Stimulated activated naive CD8-positive, alpha-beta T cell treated with anti-CD3 and anti-CD28 coated beads, Interleukin-15, amount 100 ng/mL, for 72 hours (primary cell): ENCODE data around the gene OXTR.
"Not testable (repeated sequence)": the region's sequence is repeated elsewhere in the genome, so short reads cannot be mapped to it uniquely, and the experiment has no call there.

ENCODE experiments used
- ATAC-seq: fragments of 150-1000 bp; cut with Tn5 transposase; 2 replicates; pipeline ENCODE4 v1.10.0; 2021; ENCODE audit warnings: mild to moderate bottlenecking, moderate library complexity
- DNase-seq, 2 donors: peaks; one replicate each; pipeline ENCODE4 v3.0.0; 2021 to 2022
- H3K27ac Mint-ChIP-seq, 2 donors: one replicate each; pipeline ENCODE4 v1.8.0; 2022; ENCODE audit warnings: mild to moderate bottlenecking in 2 of 2, mixed read lengths in 2 of 2, moderate library complexity in 2 of 2
- H3K27me3 Mint-ChIP-seq: one replicate; pipeline ENCODE4 v1.8.0; 2022; ENCODE audit warnings: mixed read lengths
- H3K4me1 Mint-ChIP-seq: one replicate; pipeline ENCODE4 v1.8.0; 2022; ENCODE audit warnings: mild to moderate bottlenecking, mixed read lengths
- H3K4me3 Mint-ChIP-seq, 2 donors: one replicate each; pipeline ENCODE4 v1.8.0; 2022; ENCODE audit warnings: mild to moderate bottlenecking in 2 of 2, mixed read lengths in 2 of 2, moderate library complexity in 1 of 2
- H3K9me3 Mint-ChIP-seq, 2 donors: one replicate each; pipeline ENCODE4 v1.8.0; 2022; ENCODE audit warnings: mixed read lengths in 2 of 2

OXTR gene

DNA sequence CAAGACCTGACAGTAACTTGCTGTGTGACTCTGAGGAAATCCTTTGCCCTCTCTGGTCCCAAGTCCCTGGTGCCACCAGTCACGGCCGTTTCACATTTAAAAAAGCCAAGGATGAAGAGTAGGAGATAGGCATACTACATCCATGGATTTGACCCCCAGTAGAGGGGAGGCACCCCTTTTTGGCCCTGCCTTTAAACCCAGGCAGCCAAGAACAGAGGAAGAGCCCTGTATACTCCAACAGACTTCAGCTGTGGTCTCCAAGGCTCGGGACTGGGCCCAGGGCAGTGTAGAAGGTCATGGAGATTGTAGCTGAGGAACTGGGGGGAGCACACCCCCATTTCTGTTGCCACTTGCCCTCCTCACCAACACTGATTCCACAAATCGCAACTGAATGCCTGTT is 32.1 kb downstream of the OXTR start:
- Mint-ChIP-seq H3K4me3 (no peak overlapping the region), H3K27ac (no peak overlapping the region), H3K9me3 (no peaks in the 10 kb centered on the region), H3K27me3 (peaks cover 18% of the 10 kb centered on the region), H3K4me1 (peaks cover 6% of the 10 kb centered on the region)
- ATAC-seq: no peak
- DNase-seq: no peak

DNA sequence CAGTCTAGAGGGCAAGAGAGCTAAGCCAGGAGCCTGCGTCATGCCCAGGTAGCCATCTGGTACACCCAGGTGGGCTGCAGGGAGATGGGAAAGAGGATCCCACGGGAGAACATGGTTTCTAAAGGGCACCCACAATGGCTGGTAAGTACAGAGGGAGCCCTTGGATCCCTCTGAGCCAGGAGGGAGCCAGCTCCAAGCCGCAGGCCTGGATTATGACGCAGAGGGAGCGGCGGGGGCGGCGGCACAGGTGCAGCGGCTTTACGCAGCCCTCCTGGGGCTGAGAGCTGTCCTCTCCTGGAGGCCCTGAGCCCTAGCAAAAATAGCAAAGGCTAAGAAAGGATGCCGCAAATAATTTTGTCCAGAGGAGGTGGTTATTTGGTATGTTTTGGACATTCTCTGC is 33.0 kb downstream of the OXTR start:
- ATAC-seq (no peak), DNase-seq (no peak)
- peaks cover 10% of the 10 kb centered on the region for H3K27me3 Mint-ChIP-seq
- H3K4me3 Mint-ChIP-seq: no peak overlapping the region
- no peaks in the 10 kb centered on the region for H3K9me3 Mint-ChIP-seq
- peaks cover 6% of the 10 kb centered on the region for H3K4me1 Mint-ChIP-seq
- H3K27ac Mint-ChIP-seq: peak overlapping the region in 1 of 2 donors; percentile 80

DNA sequence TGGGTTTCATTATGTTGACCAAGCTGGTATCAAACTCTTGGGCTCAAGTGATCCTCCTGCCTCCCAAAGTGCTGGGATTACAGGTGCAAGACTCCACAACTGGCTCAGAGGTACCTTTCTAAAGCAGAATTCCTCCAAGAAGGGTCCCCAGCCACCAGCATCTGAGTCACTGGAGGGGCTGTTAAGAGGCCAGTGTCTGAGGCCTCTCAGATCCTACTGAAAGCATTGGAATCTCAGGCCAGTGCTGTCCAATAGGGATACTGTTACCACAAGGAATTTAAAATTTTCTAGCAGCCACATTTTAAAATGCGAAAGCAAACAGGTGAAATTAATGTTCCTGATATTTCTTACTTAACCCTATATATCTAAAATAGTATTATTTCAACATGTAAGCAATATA is 34.5 kb downstream of the OXTR start:
- Mint-ChIP-seq H3K4me3 (no peak overlapping the region), H3K27me3 (peaks cover 16% of the 10 kb centered on the region), H3K9me3 (no peaks in the 10 kb centered on the region), H3K4me1 (peaks cover under 1% of the 10 kb centered on the region), H3K27ac (no peak overlapping the region)
- ATAC-seq (no peak), DNase-seq (no peak)

DNA sequence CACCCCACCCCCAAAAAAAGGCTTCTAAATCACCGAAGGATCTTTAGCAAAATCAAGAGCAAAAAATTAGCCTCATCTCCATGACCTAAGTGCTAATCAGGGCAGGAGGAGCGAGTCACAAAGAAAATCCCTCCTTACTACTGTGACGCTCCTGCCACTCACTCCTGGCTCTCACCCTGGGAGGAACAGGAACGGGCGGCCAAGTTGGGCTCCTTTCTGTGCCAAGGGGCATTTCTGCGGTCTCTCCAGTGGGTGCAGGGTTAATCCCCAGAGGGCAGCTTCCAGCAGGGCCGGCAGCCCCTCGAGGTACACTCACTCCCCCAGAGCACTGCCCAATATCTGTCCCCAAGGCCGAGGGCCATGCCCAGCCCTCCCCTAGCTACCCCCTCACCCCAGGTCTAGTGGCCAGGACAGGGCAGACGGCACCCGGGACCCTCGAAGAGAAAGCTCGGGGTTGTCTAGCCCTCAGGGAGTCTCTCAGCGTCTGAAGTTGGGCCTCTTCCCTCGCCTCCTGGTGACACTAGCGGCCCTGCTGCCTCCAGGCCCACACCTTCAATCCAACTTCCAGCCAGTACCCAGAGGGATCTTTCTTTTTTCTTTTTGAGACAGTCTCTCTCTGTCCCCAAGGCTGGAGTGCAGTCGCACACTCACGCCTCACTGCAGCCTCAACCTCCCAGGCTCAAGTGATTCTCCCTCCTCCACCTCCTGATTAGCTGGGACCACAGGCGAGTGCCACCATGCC is 35.1 kb downstream of the OXTR start:
- H3K27ac Mint-ChIP-seq: peak overlapping the region in 1 of 2 donors; percentile 39
- ATAC-seq (no peak), DNase-seq (no peak)
- no peak overlapping the region for H3K4me3 Mint-ChIP-seq
- peaks cover 0 to 1% of the 10 kb centered on the region in 2 donors for H3K9me3 Mint-ChIP-seq
- peaks cover 17% of the 10 kb centered on the region for H3K27me3 Mint-ChIP-seq
- H3K4me1 Mint-ChIP-seq: no peaks in the 10 kb centered on the region

DNA sequence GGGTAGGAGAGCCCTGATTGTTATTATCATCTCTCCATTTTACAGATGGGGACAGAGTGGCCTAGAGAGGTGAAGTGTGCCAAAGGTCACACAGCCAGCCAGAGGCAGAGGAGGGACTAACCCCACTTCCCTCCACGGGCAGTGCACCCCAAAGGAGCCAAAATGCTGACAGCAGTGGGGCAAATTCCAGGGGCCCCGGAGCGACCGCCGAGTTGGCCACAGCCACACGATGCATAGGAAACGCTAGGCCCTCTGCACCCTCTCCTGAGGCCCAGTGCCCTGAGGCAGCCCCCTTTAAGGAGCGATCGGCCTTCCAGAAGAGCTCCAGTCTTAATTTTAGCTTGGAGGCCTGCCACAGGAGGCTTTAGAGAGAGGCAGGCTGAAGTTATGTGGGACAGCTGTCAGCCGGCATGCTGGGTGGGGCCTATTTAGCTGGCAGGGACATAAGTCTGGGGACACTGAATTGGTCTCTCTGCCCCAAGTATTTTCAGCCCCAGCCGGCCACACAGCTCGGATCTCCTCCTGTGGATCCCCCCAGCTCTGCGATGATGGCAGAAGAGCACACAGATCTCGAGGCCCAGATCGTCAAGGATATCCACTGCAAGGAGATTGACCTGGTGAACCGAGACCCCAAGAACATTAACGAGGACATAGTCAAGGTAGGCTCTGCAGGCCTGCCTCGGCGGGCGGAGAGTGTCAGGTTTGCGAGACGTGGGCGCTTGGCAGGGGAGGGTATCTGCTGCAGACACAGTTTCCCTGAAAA is 35.9 kb downstream of the OXTR start, which contains the start of gene CAV3:
CAV3 (plus strand) TSS at position 471 of the 763 bp plus-strand sequence; CDS start at position 546, 75 bp downstream.
- ATAC-seq: no peak
- H3K9me3 Mint-ChIP-seq: peaks cover 0 to 6% of the 10 kb centered on the region in 2 donors
- H3K4me3 Mint-ChIP-seq: no peak within 1 kb of the TSS
- H3K27me3 Mint-ChIP-seq: peaks cover 23% of the 10 kb centered on the region
- no peak for DNase-seq
- no peaks in the 10 kb centered on the region for H3K4me1 Mint-ChIP-seq
- peak within 1 kb of the TSS in 1 of 2 donors; percentile 39 for H3K27ac Mint-ChIP-seq

DNA sequence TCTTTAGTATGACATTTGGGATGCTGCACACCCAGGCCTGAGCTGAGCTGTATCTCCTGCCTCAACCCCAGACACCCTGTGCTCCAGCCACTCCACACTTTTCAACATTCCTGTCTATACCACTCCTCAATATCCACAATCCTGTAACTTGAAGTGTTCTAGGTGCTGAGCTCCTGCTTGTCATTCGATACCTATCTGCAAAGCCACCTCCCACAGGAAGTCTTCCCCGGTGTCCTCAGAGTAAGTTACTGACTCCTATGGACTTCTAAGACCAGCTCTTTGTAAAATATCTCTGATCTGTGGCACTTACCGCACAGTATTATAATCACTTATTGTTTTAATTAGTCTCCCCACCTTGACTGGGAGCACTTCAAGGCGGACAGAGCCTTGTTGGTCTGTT is 37.0 kb downstream of the OXTR start:
- H3K9me3 Mint-ChIP-seq: peaks cover 0 to 6% of the 10 kb centered on the region in 2 donors
- no peak for ATAC-seq
- no peaks in the 10 kb centered on the region for H3K4me1 Mint-ChIP-seq

DNA sequence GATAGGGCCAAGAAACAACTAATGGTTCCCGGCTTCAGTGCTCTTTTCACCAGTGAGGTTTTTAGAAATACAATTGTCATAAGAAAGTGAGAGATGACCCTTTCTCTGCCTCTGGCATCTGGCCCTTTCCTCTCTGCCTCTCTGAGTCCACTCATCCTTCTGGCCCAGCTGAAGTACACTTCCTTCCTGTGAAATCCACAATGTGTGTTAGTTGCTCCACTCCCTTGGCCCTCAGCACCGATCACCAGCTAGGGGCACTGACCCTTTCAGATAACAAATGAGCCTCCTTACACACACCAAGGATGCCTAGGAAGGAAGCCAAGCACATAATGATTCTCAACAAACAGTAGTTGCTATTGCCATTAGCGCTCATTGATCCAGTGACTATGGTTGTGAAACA is 38.8 kb downstream of the OXTR start:
- ATAC-seq (no peak), DNase-seq (no peak)
- Mint-ChIP-seq H3K4me1 (no peaks in the 10 kb centered on the region), H3K27ac (no peak overlapping the region), H3K27me3 (peaks cover 16% of the 10 kb centered on the region), H3K9me3 (peaks cover 6 to 8% of the 10 kb centered on the region in 2 donors), H3K4me3 (no peak overlapping the region)

More for the DNA sequence above, 37.0 kb downstream of the OXTR start:
- H3K27ac Mint-ChIP-seq: peak overlapping the region in 1 of 2 donors; percentile 20
- no peak overlapping the region for H3K4me3 Mint-ChIP-seq
- DNase-seq: no peak
- H3K27me3 Mint-ChIP-seq: peaks cover 23% of the 10 kb centered on the region

DNA sequence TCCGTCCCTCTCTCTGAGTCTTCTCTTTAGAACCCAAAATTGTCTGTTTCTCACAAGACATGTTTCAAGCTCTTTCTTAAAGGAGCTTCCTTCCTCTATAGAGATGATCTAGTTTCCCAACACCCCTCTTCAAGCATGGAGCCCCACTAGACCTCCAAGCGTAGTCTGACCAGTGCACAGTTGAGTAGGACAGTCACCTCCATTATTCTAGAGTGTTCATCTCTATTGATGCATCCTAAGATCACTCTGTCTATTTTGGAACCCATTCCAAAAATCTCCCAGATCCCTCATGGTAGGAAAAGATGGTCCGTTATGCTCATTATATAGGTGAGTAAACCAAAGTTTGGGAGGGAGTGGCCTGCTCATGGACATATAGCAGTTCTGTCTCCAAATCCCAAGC is 39.9 kb downstream of the OXTR start:
- ATAC-seq (no peak), DNase-seq (no peak)
- Mint-ChIP-seq H3K27ac (no peak overlapping the region), H3K9me3 (peaks cover 6 to 8% of the 10 kb centered on the region in 2 donors), H3K27me3 (peaks cover 16% of the 10 kb centered on the region), H3K4me1 (no peaks in the 10 kb centered on the region), H3K4me3 (no peak overlapping the region)

DNA sequence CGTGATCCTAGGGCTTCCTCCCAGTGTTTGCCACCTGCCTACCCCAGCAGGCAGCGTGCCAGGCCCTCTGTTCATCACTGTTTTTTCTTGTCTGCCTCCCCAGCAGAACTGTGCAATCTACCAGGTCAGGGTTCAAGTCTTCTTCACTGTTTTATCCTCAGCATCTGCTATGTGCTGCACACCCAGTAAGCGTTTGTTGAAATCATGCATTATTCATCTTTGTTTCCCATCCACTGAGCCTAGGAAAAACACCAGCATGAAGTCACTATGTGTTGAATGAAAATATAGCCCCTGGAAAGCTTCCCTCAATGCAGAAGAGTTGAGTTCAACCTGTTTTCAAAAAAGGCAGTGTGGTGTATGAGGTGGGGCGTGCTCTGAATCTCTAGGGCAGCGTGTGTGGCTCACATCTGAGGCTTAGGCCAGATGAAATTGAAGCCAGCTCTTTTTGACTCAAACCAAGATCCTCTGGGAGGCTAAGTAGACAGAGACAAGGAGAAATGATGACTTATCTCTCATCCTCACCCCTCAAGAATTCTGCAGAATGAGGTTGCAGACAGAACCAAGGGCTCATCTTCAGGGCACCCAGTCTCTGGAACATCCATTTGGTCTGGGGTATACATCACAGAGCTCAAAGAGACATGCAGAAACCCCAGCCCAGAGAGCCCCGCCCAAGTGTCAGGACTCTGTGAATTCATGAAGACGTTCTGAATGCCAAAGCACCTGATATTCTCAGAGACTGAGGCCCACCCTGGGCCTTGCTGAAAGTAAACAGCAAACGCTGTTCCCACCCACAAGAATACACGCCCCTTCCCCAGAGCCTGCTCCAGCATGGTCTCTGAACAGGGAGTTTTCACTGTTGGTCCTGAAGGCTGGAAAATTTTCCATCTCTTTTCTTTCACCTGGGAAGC is 41.6 kb downstream of the OXTR start:
- H3K4me3 Mint-ChIP-seq: no peak overlapping the region
- peaks cover 6 to 8% of the 10 kb centered on the region in 2 donors for H3K9me3 Mint-ChIP-seq
- no peak overlapping the region for H3K27ac Mint-ChIP-seq
- ATAC-seq (no peak), DNase-seq (no peak)
- peaks cover 16% of the 10 kb centered on the region for H3K27me3 Mint-ChIP-seq
- no peaks in the 10 kb centered on the region for H3K4me1 Mint-ChIP-seq

DNA sequence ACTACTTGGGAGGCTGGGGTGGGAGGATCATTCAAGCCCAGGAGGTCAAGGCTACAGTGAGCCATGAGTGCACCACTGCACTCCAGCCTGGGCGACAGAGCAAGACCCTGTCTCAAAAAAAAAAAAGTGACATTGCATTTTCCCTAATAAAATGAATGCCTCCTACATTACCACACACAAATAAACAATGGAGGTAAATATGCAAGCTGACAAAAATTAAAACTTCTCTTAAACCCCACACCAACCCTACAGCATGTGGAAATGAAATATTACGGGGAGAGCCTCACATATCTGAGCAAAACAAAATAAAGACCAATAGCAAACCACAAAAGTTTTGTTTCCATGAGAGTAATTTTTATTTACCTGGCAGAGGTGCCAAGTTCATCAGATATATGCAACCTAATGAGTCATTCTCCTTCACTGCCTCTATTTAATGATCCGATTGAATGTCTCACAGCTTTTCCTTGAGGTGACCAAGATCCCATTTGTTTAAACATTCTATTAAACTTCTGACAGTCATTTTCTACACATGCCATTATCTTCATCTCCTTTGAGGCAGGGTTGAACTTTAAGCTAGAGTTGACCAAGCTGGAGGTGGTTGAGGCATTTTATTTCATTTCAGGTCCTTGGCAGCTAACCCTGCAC is 45.2 kb downstream of the OXTR start:
- DNase-seq: no peak
- H3K27ac Mint-ChIP-seq: no peak overlapping the region
- ATAC-seq: no peak
- peaks cover 5% of the 10 kb centered on the region for H3K27me3 Mint-ChIP-seq
- H3K9me3 Mint-ChIP-seq: peaks cover 4 to 8% of the 10 kb centered on the region in 2 donors
- H3K4me1 Mint-ChIP-seq: no peaks in the 10 kb centered on the region
- H3K4me3 Mint-ChIP-seq: no peak overlapping the region

DNA sequence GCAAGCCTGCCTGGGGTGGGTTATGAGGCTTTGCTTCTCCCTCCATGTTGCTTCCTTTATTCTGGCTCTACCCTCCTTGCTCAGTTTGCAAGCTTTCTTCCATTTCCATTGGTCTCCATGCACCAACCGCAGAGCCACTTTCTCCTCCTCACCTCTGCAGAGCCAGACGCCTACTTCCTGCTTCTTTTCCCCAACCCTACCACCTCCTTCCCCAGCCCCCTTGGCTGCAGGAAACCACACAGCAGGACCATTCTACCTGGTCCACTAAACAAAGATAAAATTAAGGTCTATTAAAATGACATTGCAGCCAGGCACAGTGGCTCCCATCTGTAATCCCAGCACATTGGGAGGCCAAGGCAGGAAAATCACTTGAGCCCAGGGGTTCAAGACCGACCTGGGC is 45.8 kb downstream of the OXTR start:
- Mint-ChIP-seq H3K27me3 (no peaks in the 10 kb centered on the region), H3K27ac (no peak overlapping the region), H3K4me3 (no peak overlapping the region), H3K9me3 (peaks cover 0 to 8% of the 10 kb centered on the region in 2 donors), H3K4me1 (no peaks in the 10 kb centered on the region)
- DNase-seq: no peak
- no peak for ATAC-seq

DNA sequence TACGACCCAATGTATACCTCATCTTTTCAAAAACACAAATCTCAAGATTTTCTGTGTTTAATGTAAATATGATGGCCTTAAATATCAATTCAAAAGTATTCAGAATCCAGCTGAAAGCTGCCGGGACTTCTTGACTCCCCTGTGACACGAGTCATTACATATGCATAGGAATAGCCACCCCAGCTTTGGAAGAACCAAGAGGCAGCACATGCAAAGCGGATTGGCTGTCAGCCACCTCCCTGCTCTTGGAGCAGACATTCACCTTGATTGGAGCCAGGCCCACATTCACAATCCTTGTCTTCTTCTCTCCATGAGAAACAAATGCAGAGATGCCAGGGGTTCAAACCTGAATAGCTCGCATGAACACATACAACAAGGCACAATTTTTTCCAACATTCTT is 46.6 kb downstream of the OXTR start:
- Mint-ChIP-seq H3K4me1 (no peaks in the 10 kb centered on the region), H3K9me3 (peaks cover 0 to 8% of the 10 kb centered on the region in 2 donors), H3K27ac (no peak overlapping the region), H3K27me3 (no peaks in the 10 kb centered on the region), H3K4me3 (no peak overlapping the region)
- no peak for ATAC-seq
- DNase-seq: no peak

DNA sequence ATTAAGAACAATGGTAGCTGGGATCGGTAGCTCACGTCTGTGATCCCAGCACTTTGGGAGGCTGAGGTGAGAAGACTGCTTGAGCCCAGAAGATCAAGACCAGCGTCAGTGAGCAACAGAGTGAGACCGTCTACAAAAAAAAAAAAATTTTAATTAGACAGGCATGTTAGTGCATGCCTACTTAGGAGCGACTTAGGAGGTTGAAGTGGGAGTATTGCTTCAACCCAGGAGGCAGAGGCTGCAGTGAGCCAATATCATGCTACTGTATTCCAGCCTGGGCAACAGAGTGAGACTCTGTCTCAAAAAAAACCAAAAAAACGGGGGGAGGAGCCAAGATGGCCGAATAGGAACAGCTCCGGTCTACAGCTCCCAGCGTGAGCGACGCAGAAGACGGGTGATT is 53.7 kb downstream of the OXTR start:
- not testable (repeated sequence) for ATAC-seq, H3K4me1 Mint-ChIP-seq, H3K4me3 Mint-ChIP-seq, H3K27ac Mint-ChIP-seq, DNase-seq
- Mint-ChIP-seq H3K9me3 (peaks cover 0 to 17% of the 10 kb centered on the region in 2 donors), H3K27me3 (peaks cover 17% of the 10 kb centered on the region)

DNA sequence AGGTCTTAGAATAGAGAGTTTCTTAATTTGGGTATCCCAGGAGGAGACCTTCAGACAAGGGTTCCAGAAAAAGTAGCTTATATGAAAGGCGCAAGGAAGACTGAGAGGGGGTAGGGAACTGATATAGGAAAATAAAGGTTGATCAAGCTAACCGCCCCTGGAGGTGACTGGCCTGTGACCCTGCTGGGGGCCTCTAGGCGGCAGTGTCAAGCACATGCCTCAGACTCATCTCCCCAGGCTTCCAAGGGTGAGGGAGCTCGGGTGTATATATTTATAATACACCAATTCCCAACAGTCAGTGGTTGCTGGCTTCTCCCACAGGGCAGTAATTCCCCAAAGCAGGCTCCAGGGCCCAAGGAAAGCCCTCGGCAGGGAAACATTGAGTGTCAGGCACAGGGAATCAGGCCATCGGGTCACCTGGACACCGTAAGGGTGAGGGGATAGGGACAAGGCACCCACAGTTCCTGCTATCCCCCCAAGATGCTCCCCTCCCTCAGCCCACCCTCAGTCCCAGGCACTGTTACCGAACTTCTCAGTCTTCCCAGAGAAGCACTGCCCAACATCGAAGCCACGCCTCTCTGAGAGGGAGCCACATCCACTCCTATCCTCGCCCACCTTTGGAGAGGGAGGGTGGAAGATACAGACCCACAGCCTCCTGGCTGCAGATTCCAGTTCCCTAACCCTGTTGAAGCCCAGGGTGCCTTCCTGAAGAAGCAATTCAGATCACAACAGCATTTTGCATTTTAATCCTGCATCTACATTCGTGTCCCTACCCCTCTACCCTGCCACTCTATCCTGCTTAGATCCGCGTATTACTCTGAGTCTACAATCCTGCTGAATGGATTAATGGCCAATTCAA is 55.3 kb downstream of the OXTR start:
- Mint-ChIP-seq H3K27ac (no peak overlapping the region), H3K4me3 (no peak overlapping the region), H3K9me3 (peaks cover 0 to 17% of the 10 kb centered on the region in 2 donors), H3K4me1 (no peaks in the 10 kb centered on the region), H3K27me3 (peaks cover 17% of the 10 kb centered on the region)
- ATAC-seq (no peak), DNase-seq (no peak)
